K562 (cell line): ENCODE measurements around the gene SLC22A16. TPM values are rescaled to one million over a fixed set of nuclear protein-coding genes. Genes with fewer than 3 reads are reported as not detected.

ENCODE experiments used
- ATAC-seq: fragments of 200-7000 bp; cut with Tn5 transposase; 3 replicates; pipeline ENCODE4 v1.9.1; 2020; ENCODE audit warnings: moderate library complexity
- BruUV-seq: library from RNA; stranded (reverse); fragments of 400-500 nt; replicated peaks from 2 replicates; lab custom pipeline; 2021; lab: Mats Ljungman, UMichigan
- CTCF ChIA-PET: fragments of 300-600 bp; formaldehyde crosslinking; extraction: SDS; loops from one replicate; lab custom pipeline; 2021; ENCODE audit warnings: low intra/inter-chr PET ratio; lab: Yijun Ruan, JAX
- POLR2A ChIA-PET: fragments of 300-600, 350-650 bp; sonication (Branson Sonifier 250); formaldehyde crosslinking; extraction: SDS; loops from one replicate; lab custom pipeline; 2021; ENCODE audit warnings: antibody characterized with exemption, inconsistent platforms; lab: Yijun Ruan, JAX
- DNase-seq, 4 experiments: peaks; one replicate each; pipeline versions ENCODE4 v3.0.0 to v3.0.0-alpha.2; 2011 to 2018; ENCODE audit warnings: low spot score in 3 of 4, mixed read lengths in 3 of 4; ENCODE audit errors: extremely low read depth in 1 of 4
- FAIRE-seq: peaks from 2 replicates; lab custom pipeline; 2011; peaks lifted over from hg19 to GRCh38; lab: Jason Lieb, UNC
- H2AFZ ChIP-seq: 2 replicates; pipeline ENCODE4 v1.6.0; 2011; ENCODE audit warnings: low read depth, low read length, control low read depth, inconsistent platforms
- H3K27ac ChIP-seq: fragments of 200-600 bp; 3 replicates; pipeline ENCODE4 v1.8.0; 2011; ENCODE audit warnings: low read depth, mild to moderate bottlenecking, control low read depth, inconsistent platforms, low read length, moderate library complexity, mixed read lengths; ENCODE audit errors: extremely low read depth
- H3K27me3 ChIP-seq, 2 experiments: fragments of 300-600 bp in 1 of 2; 2 replicates in 1 of 2; 3 replicates in 1 of 2; pipeline versions ENCODE4 v1.6.0 to v1.8.0; 2011; ENCODE audit warnings: inconsistent platforms in 2 of 2, low read length in 2 of 2, mild to moderate bottlenecking in 1 of 2, mixed read lengths in 1 of 2, moderate library complexity in 1 of 2; ENCODE audit not compliant: control insufficient read depth in 2 of 2, insufficient read depth in 2 of 2
- H3K36me3 ChIP-seq: fragments of 300-600 bp; 3 replicates; pipeline ENCODE4 v1.8.0; 2011; ENCODE audit warnings: mild to moderate bottlenecking, low read length, inconsistent platforms; ENCODE audit not compliant: control insufficient read depth, insufficient read depth
- H3K4me1 ChIP-seq, 2 experiments: fragments of 200-600 bp in 1 of 2; replicated peaks in 1 of 2; 2 replicates in 1 of 2; 3 replicates in 1 of 2; pipeline versions ENCODE4 v1.5.1 to v1.8.0; 2011; ENCODE audit warnings: inconsistent platforms in 2 of 2, low read length in 2 of 2, mild to moderate bottlenecking in 1 of 2, mixed read lengths in 1 of 2, moderate library complexity in 1 of 2; ENCODE audit not compliant: control insufficient read depth in 2 of 2, insufficient read depth in 2 of 2
- H3K4me2 ChIP-seq: 2 replicates; pipeline ENCODE4 v1.6.1; 2011; ENCODE audit warnings: low read length, control low read depth, inconsistent platforms, mixed read lengths; ENCODE audit not compliant: insufficient read depth
- H3K4me3 ChIP-seq: fragments of 200-600 bp; sonication (generic), shearing (Covaris generic); 2 replicates; pipeline ENCODE4 v1.5.1; 2016; ENCODE audit warnings: control low read depth, inconsistent platforms
- H3K79me2 ChIP-seq: fragments of 200-600 bp; 3 replicates; pipeline ENCODE4 v1.8.0; 2011; ENCODE audit warnings: low read length, inconsistent platforms; ENCODE audit not compliant: control insufficient read depth, insufficient read depth
- H3K9ac ChIP-seq, 2 experiments: 2 replicates each; pipeline versions ENCODE4 v1.6.0 to v1.6.1; 2011; ENCODE audit warnings: low read depth in 2 of 2, low read length in 2 of 2, control low read depth in 1 of 2, inconsistent platforms in 1 of 2, mild to moderate bottlenecking in 1 of 2, mixed read lengths in 1 of 2; ENCODE audit not compliant: insufficient read depth in 1 of 2
- H3K9me1 ChIP-seq: one replicate; pipeline ENCODE4 v1.6.0; 2011; ENCODE audit warnings: inconsistent platforms, mild to moderate bottlenecking, low read length, moderate library complexity; ENCODE audit not compliant: control insufficient read depth, insufficient read depth
- H3K9me3 ChIP-seq: replicated peaks from 2 replicates; pipeline ENCODE4 v1.5.1; 2011; ENCODE audit warnings: low read depth, low read length, inconsistent platforms; ENCODE audit not compliant: control insufficient read depth, insufficient read depth
- H4K20me1 ChIP-seq: replicated peaks from 2 replicates; pipeline ENCODE4 v1.6.1; 2011; ENCODE audit warnings: low read length, inconsistent platforms, mixed read lengths; ENCODE audit not compliant: control insufficient read depth, insufficient read depth
- DACH1 ChIP-seq: fragments of 450-650 bp; IDR thresholded peaks from 2 replicates; pipeline ENCODE4 v1.6.1; 2018; ENCODE audit not compliant: partially characterized antibody
- DLX4 ChIP-seq: fragments of 250-450 bp; sonication (Bioruptor Pico); IDR thresholded peaks from 2 replicates; pipeline ENCODE4 v1.6.1; 2021; ENCODE audit warnings: mild to moderate bottlenecking
- E4F1 ChIP-seq: fragments of 250-450 bp; sonication (Bioruptor Pico); IDR thresholded peaks from 2 replicates; pipeline ENCODE4 v1.5.0; 2021; ENCODE audit warnings: mild to moderate bottlenecking, borderline replicate concordance
- HOXB6 ChIP-seq: fragments of 250-450 bp; sonication (Bioruptor Pico); IDR thresholded peaks from 2 replicates; pipeline ENCODE4 v1.5.1; 2022; ENCODE audit warnings: mild to moderate bottlenecking, borderline replicate concordance
- KAT8 ChIP-seq: fragments of 450-650 bp; IDR thresholded peaks from 2 replicates; pipeline ENCODE4 v1.6.1; 2016; ENCODE audit warnings: low read depth, mild to moderate bottlenecking
- NR2C2 ChIP-seq, 2 experiments: fragments of 200-800 bp in 1 of 2; sonication (Bioruptor generic) in 1 of 2; sonication (generic) in 1 of 2; formaldehyde crosslinking in 1 of 2; IDR thresholded peaks; 2 replicates each; pipeline versions ENCODE4 v1.6.1 to v1.8.0; 2016 to 2022; ENCODE audit warnings: mild to moderate bottlenecking in 1 of 2, missing compliant biosample characterization in 1 of 2, missing genetic modification characterization in 1 of 2, missing genetic modification reagents in 1 of 2
- PCBP2 ChIP-seq: fragments of 200-400 bp; formaldehyde crosslinking; IDR thresholded peaks from 2 replicates; pipeline ENCODE4 v1.6.1; 2018; ENCODE audit warnings: low read length, low read depth, mild to moderate bottlenecking, moderate library complexity; ENCODE audit not compliant: poor library complexity, severe bottlenecking
- PKNOX1 ChIP-seq: fragments of 450-650 bp; IDR thresholded peaks from 2 replicates; pipeline ENCODE4 v1.6.1; 2016
- POLR2AphosphoS2 ChIP-seq: IDR thresholded peaks from 2 replicates; pipeline ENCODE4 v1.6.1; 2012; ENCODE audit warnings: low read length, improper control_type of control experiment
- POLR2AphosphoS5 ChIP-seq: IDR thresholded peaks from 2 replicates; pipeline ENCODE4 v1.6.1; 2011; ENCODE audit warnings: mild to moderate bottlenecking, low read depth, low read length, moderate library complexity; ENCODE audit not compliant: control insufficient read depth, insufficient read depth
- PRMT5 ChIP-seq: sonication (generic); formaldehyde crosslinking; IDR thresholded peaks from 2 replicates; pipeline ENCODE4 v1.5.0; 2020; ENCODE audit warnings: missing genetic modification reagents
- RFX7 ChIP-seq: fragments of 250-450 bp; sonication (Bioruptor Pico); IDR thresholded peaks from 2 replicates; pipeline ENCODE4 v1.5.1; 2021; ENCODE audit warnings: mild to moderate bottlenecking
- SIX5 ChIP-seq, 2 experiments: IDR thresholded peaks; 2 replicates each; pipeline ENCODE4 v1.6.1; 2011; ENCODE audit warnings: low read length in 2 of 2, borderline replicate concordance in 1 of 2, low read depth in 1 of 2, mild to moderate bottlenecking in 1 of 2, moderate library complexity in 1 of 2; ENCODE audit not compliant: insufficient read depth in 1 of 2
- TAF9B ChIP-seq: fragments of 450-650 bp; IDR thresholded peaks from 2 replicates; pipeline ENCODE4 v1.6.1; 2018; ENCODE audit warnings: mild to moderate bottlenecking; ENCODE audit not compliant: partially characterized antibody
- TCF3 ChIP-seq: sonication (generic); formaldehyde crosslinking; IDR thresholded peaks from 2 replicates; pipeline ENCODE4 v1.4.0; 2020; ENCODE audit warnings: mild to moderate bottlenecking, missing genetic modification reagents
- ZFP36 ChIP-seq: fragments of 150-350 bp; IDR thresholded peaks from 2 replicates; pipeline ENCODE4 v1.6.1; 2018; ENCODE audit warnings: low read length, low read depth; ENCODE audit not compliant: partially characterized antibody
- ZNF175 ChIP-seq: fragments of 200-800 bp; sonication (Bioruptor generic); IDR thresholded peaks from 2 replicates; pipeline ENCODE4 v1.6.1; 2016; ENCODE audit warnings: low read depth, mild to moderate bottlenecking, missing genetic modification characterization, missing compliant biosample characterization
- ZNF324 ChIP-seq: fragments of 250-450 bp; sonication (Bioruptor Pico); IDR thresholded peaks from 2 replicates; pipeline ENCODE4 v1.4.0; 2020; ENCODE audit warnings: mild to moderate bottlenecking
- ZNF79 ChIP-seq: fragments of 250-450 bp; sonication (Bioruptor Pico); IDR thresholded peaks from 2 replicates; pipeline ENCODE4 v1.4.0; 2020; ENCODE audit warnings: low read depth, mild to moderate bottlenecking, moderate library complexity
- WGBS: fragments of 100-300 bp; shearing (Covaris generic); methylation state at CpG from one replicate; pipeline ENCODE4 v1.1.6; 2016; ENCODE audit warnings: low coverage, mixed read lengths; ENCODE audit not compliant: insufficient coverage; ENCODE audit errors: missing lambda C conversion rate; 5-methylcytosine and 5-hydroxymethylcytosine counted together
- in situ Hi-C: fragments of 300-500 bp; cut with MboI; formaldehyde crosslinking; loops from 4 replicates; pipeline ENCODE4 v1.15.0; 2018; ENCODE audit warnings: inconsistent platforms, mixed read lengths
- intact Hi-C: fragments of 100-400 bp; cut with micrococcal nuclease; formaldehyde crosslinking; loops from 2 replicates; pipeline ENCODE4 v1.14.2; 2022
- polyA plus RNA-seq, 8 experiments: library from polyadenylated mRNA; depleted of rRNA in 4 of 8; stranded (reverse) in 5 of 8; unstranded in 3 of 8; fragments of >200 nt; fragmentation: Nextera tagmentation in 2 of 8; fragmentation: Illumina TruSeq in 1 of 8; extraction: Ambion mirVana in 2 of 8; extraction: Trizol in 1 of 8; gene quantifications; 2 replicates each; pipeline versions ENCODE4 v1.2.1 to v1.2.3, GENCODE V29; 2011 to 2014; ENCODE audit warnings: inconsistent platforms in 1 of 8, missing spikeins in 1 of 8
- total RNA-seq, 7 experiments: library from RNA; depleted of rRNA in 6 of 7; stranded (reverse); fragments of >200 nt in 6 of 7; fragmentation: Illumina TruSeq in 2 of 7; extraction: Trizol in 2 of 7; gene quantifications; 2 replicates each; pipeline versions ENCODE4 v1.2.1 to v1.2.3, GENCODE V29; 2011 to 2021; ENCODE audit warnings: low replicate concordance in 1 of 7

Gene SLC22A16
- total and polyA plus RNA-seq, 9 of the 15 experiments (the other 6 are each of a cell fraction or from before 2014, with no cell fraction given): not detected

GRCh38 chr6:110517601-110518281 lies 41.3 kb upstream of the SLC22A16 start:
- Histone ChIP-seq H3K4me1 (no peaks in the 10 kb centered on the region; a peak in 1 of 5 replicates), H3K27ac (no peak overlapping the region), H3K79me2 (no peaks in the 10 kb centered on the region), H3K9me1 (no peaks in the 10 kb centered on the region), H2AFZ (no peak overlapping the region), H3K9ac (no peak overlapping the region), H3K4me2 (no peak overlapping the region), H4K20me1 (no peaks in the 10 kb centered on the region), H3K27me3 (peaks cover 14 to 23% of the 10 kb centered on the region in 2 experiments), H3K36me3 (no peaks in the 10 kb centered on the region), H3K9me3 (no peaks in the 10 kb centered on the region), H3K4me3 (no peak overlapping the region)
- BruUV-seq: no TSS peak
- FAIRE-seq (no peak), DNase-seq (no peak), ATAC-seq (no peak)
- intact Hi-C loops: no loop called here
- under 1% methylated on average over 9 of the region's 9 CpGs for WGBS
- POLR2A ChIA-PET: interaction anchor here (0.6 kb wide), 1 partner anchor 34 kb away, joined by 4 read pairs; no protein-coding TSS in a partner anchor
- CTCF ChIA-PET: interaction anchor here (0.6 kb wide), 1 partner anchor 431 kb away, joined by 6 read pairs; no protein-coding TSS in a partner anchor
- in situ Hi-C loops: no loop called here
- TF ChIP-seq POLR2AphosphoS2 (no peak), KAT8 (no peak), NR2C2 (CRISPR knock-in tag; IDR thresholded peaks at IDR 0.05) (no peak), NR2C2 (tag; IDR thresholded peaks at IDR 0.05) (no peak), TAF9B (no peak), HOXB6 (no peak), PKNOX1 (no peak), ZNF324 (no peak), PCBP2 (no peak), ZNF79 (CRISPR knock-in tag) (no peak), ZFP36 (no peak), ZNF175 (CRISPR knock-in tag) (no peak), PRMT5 (CRISPR knock-in tag) (no peak), RFX7 (CRISPR knock-in tag) (no peak), DLX4 (no peak), TCF3 (no peak), SIX5 (IDR thresholded peaks at IDR 0.05; ENCODE audit: borderline replicate concordance in 1 of 2, insufficient read depth in 1 of 2, low read depth in 1 of 2, low read length in 2 of 2) (no peak), DACH1 (no peak), E4F1 (no peak), POLR2AphosphoS5 (no peak)
